Neural cell (in vitro differentiated cells): ENCODE results near the gene NEBL.

ENCODE experiments used
- POLR2AphosphoS5 ChIP-seq: IDR thresholded peaks from 2 replicates; pipeline ENCODE4 v1.6.1; 2012
- TF ChIP-seq, protein P1 (sequence below): fragments of 450-650 bp; IDR thresholded peaks from 2 replicates; pipeline ENCODE4 v1.5.1; 2014; ENCODE audit warnings: antibody characterized with exemption, mild to moderate bottlenecking, moderate library complexity; ENCODE audit not compliant: poor library complexity, severe bottlenecking
- TF ChIP-seq, protein P2 (sequence below): IDR thresholded peaks from 2 replicates; pipeline ENCODE4 v1.6.1; 2012; ENCODE audit warnings: borderline replicate concordance

DNA sequence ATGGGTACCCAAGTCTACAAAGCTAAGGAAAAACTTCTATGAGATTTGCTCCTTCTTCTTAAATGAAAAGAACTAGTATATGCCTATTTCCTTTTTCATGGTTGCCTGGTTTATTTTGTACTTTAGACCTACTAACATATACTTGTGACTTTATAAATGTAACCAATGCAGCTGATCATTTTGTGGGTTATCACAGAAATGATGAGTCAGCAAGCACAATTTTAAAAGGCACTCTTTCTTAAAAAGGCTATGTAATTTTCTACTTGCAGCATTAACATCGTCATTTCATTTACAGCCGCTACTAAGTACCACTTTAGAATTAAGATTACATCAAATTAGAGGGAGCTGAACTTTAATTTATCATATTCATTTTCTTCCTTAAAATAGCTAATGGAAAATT is 13.6 kb downstream of the NEBL start:
- no peak for TF ChIP-seq POLR2AphosphoS5
- TF ChIP-seq, protein P1, sequence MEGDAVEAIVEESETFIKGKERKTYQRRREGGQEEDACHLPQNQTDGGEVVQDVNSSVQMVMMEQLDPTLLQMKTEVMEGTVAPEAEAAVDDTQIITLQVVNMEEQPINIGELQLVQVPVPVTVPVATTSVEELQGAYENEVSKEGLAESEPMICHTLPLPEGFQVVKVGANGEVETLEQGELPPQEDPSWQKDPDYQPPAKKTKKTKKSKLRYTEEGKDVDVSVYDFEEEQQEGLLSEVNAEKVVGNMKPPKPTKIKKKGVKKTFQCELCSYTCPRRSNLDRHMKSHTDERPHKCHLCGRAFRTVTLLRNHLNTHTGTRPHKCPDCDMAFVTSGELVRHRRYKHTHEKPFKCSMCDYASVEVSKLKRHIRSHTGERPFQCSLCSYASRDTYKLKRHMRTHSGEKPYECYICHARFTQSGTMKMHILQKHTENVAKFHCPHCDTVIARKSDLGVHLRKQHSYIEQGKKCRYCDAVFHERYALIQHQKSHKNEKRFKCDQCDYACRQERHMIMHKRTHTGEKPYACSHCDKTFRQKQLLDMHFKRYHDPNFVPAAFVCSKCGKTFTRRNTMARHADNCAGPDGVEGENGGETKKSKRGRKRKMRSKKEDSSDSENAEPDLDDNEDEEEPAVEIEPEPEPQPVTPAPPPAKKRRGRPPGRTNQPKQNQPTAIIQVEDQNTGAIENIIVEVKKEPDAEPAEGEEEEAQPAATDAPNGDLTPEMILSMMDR = no peak
- TF ChIP-seq, protein P2, sequence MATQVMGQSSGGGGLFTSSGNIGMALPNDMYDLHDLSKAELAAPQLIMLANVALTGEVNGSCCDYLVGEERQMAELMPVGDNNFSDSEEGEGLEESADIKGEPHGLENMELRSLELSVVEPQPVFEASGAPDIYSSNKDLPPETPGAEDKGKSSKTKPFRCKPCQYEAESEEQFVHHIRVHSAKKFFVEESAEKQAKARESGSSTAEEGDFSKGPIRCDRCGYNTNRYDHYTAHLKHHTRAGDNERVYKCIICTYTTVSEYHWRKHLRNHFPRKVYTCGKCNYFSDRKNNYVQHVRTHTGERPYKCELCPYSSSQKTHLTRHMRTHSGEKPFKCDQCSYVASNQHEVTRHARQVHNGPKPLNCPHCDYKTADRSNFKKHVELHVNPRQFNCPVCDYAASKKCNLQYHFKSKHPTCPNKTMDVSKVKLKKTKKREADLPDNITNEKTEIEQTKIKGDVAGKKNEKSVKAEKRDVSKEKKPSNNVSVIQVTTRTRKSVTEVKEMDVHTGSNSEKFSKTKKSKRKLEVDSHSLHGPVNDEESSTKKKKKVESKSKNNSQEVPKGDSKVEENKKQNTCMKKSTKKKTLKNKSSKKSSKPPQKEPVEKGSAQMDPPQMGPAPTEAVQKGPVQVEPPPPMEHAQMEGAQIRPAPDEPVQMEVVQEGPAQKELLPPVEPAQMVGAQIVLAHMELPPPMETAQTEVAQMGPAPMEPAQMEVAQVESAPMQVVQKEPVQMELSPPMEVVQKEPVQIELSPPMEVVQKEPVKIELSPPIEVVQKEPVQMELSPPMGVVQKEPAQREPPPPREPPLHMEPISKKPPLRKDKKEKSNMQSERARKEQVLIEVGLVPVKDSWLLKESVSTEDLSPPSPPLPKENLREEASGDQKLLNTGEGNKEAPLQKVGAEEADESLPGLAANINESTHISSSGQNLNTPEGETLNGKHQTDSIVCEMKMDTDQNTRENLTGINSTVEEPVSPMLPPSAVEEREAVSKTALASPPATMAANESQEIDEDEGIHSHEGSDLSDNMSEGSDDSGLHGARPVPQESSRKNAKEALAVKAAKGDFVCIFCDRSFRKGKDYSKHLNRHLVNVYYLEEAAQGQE = no peak
